PC-9 (cell line): Measurements from ENCODE around the gene MCOLN1.

Source experiments
- CTCF ChIP-seq: fragments of 200-600 bp; sonication (generic); conservative IDR thresholded peaks from 2 replicates; pipeline ENCODE4 v1.6.1; 2017; ENCODE audit warnings: mixed run types, antibody characterized with exemption, mild to moderate bottlenecking, moderate library complexity
- EZH2 ChIP-seq: fragments of 200-600 bp; sonication (generic); IDR thresholded peaks from 2 replicates; pipeline ENCODE4 v1.8.0; 2017; ENCODE audit warnings: antibody characterized with exemption, low read depth

- TF ChIP-seq CTCF (no peak), EZH2 (no peak)
Observed at GRCh38 chr19:7560255-7560654, 37.8 kb downstream of the MCOLN1 start.
